Measurements from ENCODE around the gene USP15. TPM values are rescaled to one million over a fixed set of nuclear protein-coding genes. Genes with fewer than 3 reads are reported as not detected.

The USP15 gene
- total and polyA plus RNA-seq, 9 donors: 35.7 to 152 (median 61.0) TPM

- no peak overlapping the region for H3K27ac ChIP-seq
- no peak for TF ChIP-seq EP300 (IDR thresholded peaks at IDR 0.05)
- TF ChIP-seq POLR2A (IDR thresholded peaks at IDR 0.05): no peak
- no peak for TF ChIP-seq CTCF (IDR thresholded peaks at IDR 0.05)
- intact Hi-C loops (cut with DNase I): no loop called here
- H3K9me3 ChIP-seq: no peaks in the 10 kb centered on the region
- no peaks in the 10 kb centered on the region for H3K27me3 ChIP-seq
- no peaks in the 10 kb centered on the region for H3K36me3 ChIP-seq
- no peak for DNase-seq
- 93 to 97% (median 95%) methylated on average over 2 of the region's 2 CpGs for WGBS, 3 donors
- H3K4me1 ChIP-seq (ENCODE audit: insufficient read depth): no peaks in the 10 kb centered on the region
- no peak overlapping the region for H3K4me3 ChIP-seq
Observed at GRCh38 chr12:62319058-62319457, 58.9 kb downstream of the USP15 start.

- Histone ChIP-seq H3K4me1 (ENCODE audit: insufficient read depth) (no peaks in the 10 kb centered on the region), H3K27me3 (no peaks in the 10 kb centered on the region), H3K9me3 (no peaks in the 10 kb centered on the region), H3K4me3 (no peak overlapping the region), H3K27ac (no peak overlapping the region), H3K36me3 (no peaks in the 10 kb centered on the region)
- DNase-seq: no peak
- intact Hi-C loops (cut with DNase I): no loop called here
- TF ChIP-seq POLR2A (IDR thresholded peaks at IDR 0.05): no peak
- no peak for TF ChIP-seq EP300 (IDR thresholded peaks at IDR 0.05)
- TF ChIP-seq CTCF (IDR thresholded peaks at IDR 0.05): no peak
- WGBS, 3 donors: 94 to 97% (median 97%) methylated on average over 3 of the region's 3 CpGs
Observed at GRCh38 chr12:62320054-62320453, 59.9 kb downstream of the USP15 start.

GRCh38 chr12:62323386-62323785 lies 63.2 kb downstream of the USP15 start:
- Histone ChIP-seq H3K9me3 (no peaks in the 10 kb centered on the region), H3K4me3 (no peak overlapping the region), H3K4me1 (ENCODE audit: insufficient read depth) (no peaks in the 10 kb centered on the region), H3K36me3 (no peaks in the 10 kb centered on the region), H3K27ac (no peak overlapping the region), H3K27me3 (no peaks in the 10 kb centered on the region)
- TF ChIP-seq EP300 (IDR thresholded peaks at IDR 0.05): no peak
- TF ChIP-seq CTCF (IDR thresholded peaks at IDR 0.05): no peak
- no peak for TF ChIP-seq POLR2A (IDR thresholded peaks at IDR 0.05)
- intact Hi-C loops (cut with DNase I): no loop called here
- WGBS, 3 donors: 92 to 94% (median 93%) methylated on average over 2 of the region's 2 CpGs
- no peak for DNase-seq

- intact Hi-C loops (cut with DNase I): no loop called here
- H3K9me3 ChIP-seq: no peaks in the 10 kb centered on the region
- no peaks in the 10 kb centered on the region for H3K4me1 ChIP-seq (ENCODE audit: insufficient read depth)
- WGBS, 3 donors: 89 to 100% (median 91%) methylated on average over 1 of the region's 1 CpG
- H3K27ac ChIP-seq: no peak overlapping the region
- no peak overlapping the region for H3K4me3 ChIP-seq
- no peak for DNase-seq
- TF ChIP-seq POLR2A (IDR thresholded peaks at IDR 0.05) (no peak), EP300 (IDR thresholded peaks at IDR 0.05) (no peak), CTCF (IDR thresholded peaks at IDR 0.05) (no peak)
- H3K36me3 ChIP-seq: no peaks in the 10 kb centered on the region
- H3K27me3 ChIP-seq: no peaks in the 10 kb centered on the region
Observed at GRCh38 chr12:62328296-62328921, 68.2 kb downstream of the USP15 start.
